ENCODE measurements around the gene CRB3.

The CRB3 gene

GRCh38 chr19:6465663-6466062 is 1.6 kb downstream of the CRB3 start:
- no peak overlapping the region for H3K9ac ChIP-seq
- no peak overlapping the region for H3K4me2 ChIP-seq
- H3K4me1 ChIP-seq: no peaks in the 10 kb centered on the region
- no peaks in the 10 kb centered on the region for H3K27me3 ChIP-seq
- no peaks in the 10 kb centered on the region for H4K20me1 ChIP-seq
- no peaks in the 10 kb centered on the region for H3K9me3 ChIP-seq
- TF ChIP-seq Cebpa-rat (IDR thresholded peaks at IDR 0.05): no peak
- no peak overlapping the region for H3K4me3 ChIP-seq
- H3K36me3 ChIP-seq: no peaks in the 10 kb centered on the region; the same call in 1 of the 2 replicates
- H3K27ac ChIP-seq: no peak overlapping the region

GRCh38 chr19:6466526-6467248 is 2.6 kb downstream of the CRB3 start:
- Histone ChIP-seq H3K36me3 (peaks cover 3% of the 10 kb centered on the region; the same call in 1 of the 2 replicates), H3K9ac (no peak overlapping the region), H3K27ac (no peak overlapping the region), H3K4me3 (no peak overlapping the region), H4K20me1 (no peaks in the 10 kb centered on the region), H3K9me3 (no peaks in the 10 kb centered on the region), H3K4me2 (no peak overlapping the region), H3K27me3 (no peaks in the 10 kb centered on the region), H3K4me1 (no peaks in the 10 kb centered on the region)
- no peak for TF ChIP-seq Cebpa-rat (IDR thresholded peaks at IDR 0.05)

- no peak for TF ChIP-seq Cebpa-rat (IDR thresholded peaks at IDR 0.05)
- no peak overlapping the region for H3K4me3 ChIP-seq
- peaks cover 3% of the 10 kb centered on the region; the same call in 1 of the 2 replicates for H3K36me3 ChIP-seq
- H3K27ac ChIP-seq: no peak overlapping the region
- no peak overlapping the region for H3K4me2 ChIP-seq
- H3K9me3 ChIP-seq: no peaks in the 10 kb centered on the region
- no peaks in the 10 kb centered on the region for H4K20me1 ChIP-seq
- no peaks in the 10 kb centered on the region for H3K27me3 ChIP-seq
- H3K9ac ChIP-seq: no peak overlapping the region
- no peaks in the 10 kb centered on the region for H3K4me1 ChIP-seq
These were observed 3.3 kb downstream of the CRB3 start for GRCh38 chr19:6467384-6467783.

GRCh38 chr19:6470173-6470572 is 6.1 kb downstream of the CRB3 start:
- Histone ChIP-seq H3K27me3 (no peaks in the 10 kb centered on the region), H3K27ac (no peak overlapping the region), H3K9ac (no peak overlapping the region), H3K36me3 (peaks cover 10% of the 10 kb centered on the region; the same call in 1 of the 2 replicates), H3K4me1 (no peaks in the 10 kb centered on the region), H3K4me3 (no peak overlapping the region), H4K20me1 (no peaks in the 10 kb centered on the region), H3K4me2 (no peak overlapping the region), H3K9me3 (no peaks in the 10 kb centered on the region)
- TF ChIP-seq Cebpa-rat (IDR thresholded peaks at IDR 0.05): no peak

- H3K9ac ChIP-seq: no peak overlapping the region
- H3K4me1 ChIP-seq: no peaks in the 10 kb centered on the region
- no peaks in the 10 kb centered on the region for H3K27me3 ChIP-seq
- H3K4me2 ChIP-seq: no peak overlapping the region
- no peak for TF ChIP-seq Cebpa-rat (IDR thresholded peaks at IDR 0.05)
- H4K20me1 ChIP-seq: no peaks in the 10 kb centered on the region
- no peak overlapping the region for H3K4me3 ChIP-seq
- H3K36me3 ChIP-seq: peaks cover 19% of the 10 kb centered on the region
- H3K27ac ChIP-seq: no peak overlapping the region
- peaks cover 2% of the 10 kb centered on the region; the same call in 1 of the 2 replicates for H3K9me3 ChIP-seq
These were observed 7.0 kb downstream of the CRB3 start for GRCh38 chr19:6471076-6471475.

GRCh38 chr19:6472713-6473112 is 8.6 kb downstream of the CRB3 start:
- H3K36me3 ChIP-seq: peaks cover 30% of the 10 kb centered on the region

GRCh38 chr19:6473647-6474046 is 9.6 kb downstream of the CRB3 start:
- no peaks in the 10 kb centered on the region for H3K4me1 ChIP-seq
- no peaks in the 10 kb centered on the region for H4K20me1 ChIP-seq
- no peak overlapping the region for H3K4me2 ChIP-seq
- peaks cover 10% of the 10 kb centered on the region for H3K9me3 ChIP-seq
- H3K27me3 ChIP-seq: no peaks in the 10 kb centered on the region
- TF ChIP-seq Cebpa-rat (IDR thresholded peaks at IDR 0.05): no peak
- H3K4me3 ChIP-seq: no peak overlapping the region
- no peak overlapping the region for H3K9ac ChIP-seq
- H3K36me3 ChIP-seq: peaks cover 30% of the 10 kb centered on the region
- no peak overlapping the region for H3K27ac ChIP-seq

More at GRCh38 chr19:6472713-6473112, 8.6 kb downstream of the CRB3 start:
- Histone ChIP-seq H3K27me3 (no peaks in the 10 kb centered on the region), H3K9ac (no peak overlapping the region), H3K4me1 (no peaks in the 10 kb centered on the region), H3K4me3 (no peak overlapping the region), H4K20me1 (no peaks in the 10 kb centered on the region), H3K27ac (no peak overlapping the region), H3K9me3 (peaks cover 10% of the 10 kb centered on the region), H3K4me2 (no peak overlapping the region)
- no peak for TF ChIP-seq Cebpa-rat (IDR thresholded peaks at IDR 0.05)

GRCh38 chr19:6475321-6476108 is 11.4 kb downstream of the CRB3 start:
- Histone ChIP-seq H3K4me3 (no peak overlapping the region), H3K36me3 (peaks cover 37% of the 10 kb centered on the region), H3K9me3 (peaks cover 17% of the 10 kb centered on the region), H3K9ac (no peak overlapping the region), H3K27me3 (no peaks in the 10 kb centered on the region), H3K4me2 (no peak overlapping the region), H3K27ac (no peak overlapping the region), H4K20me1 (no peaks in the 10 kb centered on the region), H3K4me1 (peaks cover 15% of the 10 kb centered on the region)
- TF ChIP-seq Cebpa-rat (IDR thresholded peaks at IDR 0.05): no peak

- peaks cover 17% of the 10 kb centered on the region for H3K9me3 ChIP-seq
- no peaks in the 10 kb centered on the region for H3K27me3 ChIP-seq
- no peak overlapping the region for H3K4me2 ChIP-seq
- no peak overlapping the region for H3K27ac ChIP-seq
- H4K20me1 ChIP-seq: no peaks in the 10 kb centered on the region
- H3K4me3 ChIP-seq: no peak overlapping the region
- H3K9ac ChIP-seq: no peak overlapping the region
- H3K4me1 ChIP-seq: peaks cover 23% of the 10 kb centered on the region
- H3K36me3 ChIP-seq: peaks cover 35% of the 10 kb centered on the region
- TF ChIP-seq Cebpa-rat (IDR thresholded peaks at IDR 0.05): no peak
These were observed 12.3 kb downstream of the CRB3 start for GRCh38 chr19:6476155-6476895.

Data from BLaER1 (cell line).